GM21786 (cell line): ENCODE data around the gene BSND.

Experiments
- ATAC-seq: cut with Tn5 transposase; IDR thresholded peaks from one replicate; pipeline ENCODE4 v1.9.1; 2021; ENCODE audit not compliant: unreplicated experiment

Gene BSND

DNA sequence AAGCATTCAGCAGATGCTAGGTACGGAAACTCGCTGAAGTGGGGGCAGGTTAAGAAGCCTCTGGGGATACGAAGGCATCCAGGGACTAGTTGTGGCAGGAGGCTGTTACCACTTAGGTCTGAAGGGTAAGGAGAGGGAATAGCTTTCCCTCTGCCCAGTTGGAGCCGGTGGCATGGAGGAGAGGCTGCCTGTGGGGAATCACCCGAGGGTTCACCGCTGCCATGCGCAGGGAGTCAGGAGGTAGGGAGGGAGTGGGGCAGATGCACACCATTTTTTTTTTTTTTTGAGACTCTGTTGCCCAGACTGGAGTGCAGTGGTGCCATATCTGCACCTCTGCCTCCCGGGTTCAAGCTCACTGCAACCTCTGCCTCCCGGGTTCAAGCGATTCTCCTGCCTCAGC is 46.7 kb downstream of the BSND start:
- ATAC-seq: no peak

DNA sequence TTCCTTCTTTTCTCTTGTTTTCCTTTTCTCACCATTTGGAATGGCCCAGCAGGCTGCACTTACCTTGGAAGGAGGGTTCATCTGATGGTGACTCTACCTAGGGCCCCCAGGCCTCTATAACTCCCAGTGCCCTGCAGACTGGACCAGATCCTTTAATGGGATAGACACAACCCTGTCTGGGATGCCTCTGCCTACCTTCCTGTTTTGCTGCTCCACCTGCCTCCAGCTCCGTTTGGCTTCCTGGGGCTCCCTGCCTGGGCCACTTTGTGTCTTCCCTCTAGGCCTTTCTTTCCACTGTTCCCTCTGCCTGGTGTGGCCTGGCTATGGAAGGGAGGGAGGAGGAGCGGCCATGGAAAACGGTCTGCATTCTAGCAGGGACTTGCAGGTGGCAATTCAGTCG is 48.1 kb downstream of the BSND start:
- ATAC-seq: no peak

DNA sequence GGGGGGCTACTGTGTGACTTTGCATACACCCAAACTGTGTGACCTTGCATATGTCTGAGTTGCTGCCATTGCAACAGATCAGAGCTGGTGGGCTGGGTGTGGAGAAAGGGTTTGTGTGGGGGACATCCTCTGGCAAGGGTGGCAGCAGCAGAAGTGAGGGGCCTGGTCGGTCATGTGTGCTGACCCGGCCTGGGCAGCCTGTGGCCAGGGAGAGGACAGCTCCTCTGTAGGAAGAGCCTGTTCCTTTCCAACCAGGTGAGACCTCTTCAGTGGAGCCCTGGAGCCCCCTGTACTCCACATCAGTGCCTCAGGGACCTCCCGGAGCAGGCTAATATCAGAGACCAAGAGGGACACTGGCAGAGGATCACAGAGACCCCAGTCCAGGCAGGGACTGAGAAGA is 48.9 kb downstream of the BSND start:
- ATAC-seq: no peak

DNA sequence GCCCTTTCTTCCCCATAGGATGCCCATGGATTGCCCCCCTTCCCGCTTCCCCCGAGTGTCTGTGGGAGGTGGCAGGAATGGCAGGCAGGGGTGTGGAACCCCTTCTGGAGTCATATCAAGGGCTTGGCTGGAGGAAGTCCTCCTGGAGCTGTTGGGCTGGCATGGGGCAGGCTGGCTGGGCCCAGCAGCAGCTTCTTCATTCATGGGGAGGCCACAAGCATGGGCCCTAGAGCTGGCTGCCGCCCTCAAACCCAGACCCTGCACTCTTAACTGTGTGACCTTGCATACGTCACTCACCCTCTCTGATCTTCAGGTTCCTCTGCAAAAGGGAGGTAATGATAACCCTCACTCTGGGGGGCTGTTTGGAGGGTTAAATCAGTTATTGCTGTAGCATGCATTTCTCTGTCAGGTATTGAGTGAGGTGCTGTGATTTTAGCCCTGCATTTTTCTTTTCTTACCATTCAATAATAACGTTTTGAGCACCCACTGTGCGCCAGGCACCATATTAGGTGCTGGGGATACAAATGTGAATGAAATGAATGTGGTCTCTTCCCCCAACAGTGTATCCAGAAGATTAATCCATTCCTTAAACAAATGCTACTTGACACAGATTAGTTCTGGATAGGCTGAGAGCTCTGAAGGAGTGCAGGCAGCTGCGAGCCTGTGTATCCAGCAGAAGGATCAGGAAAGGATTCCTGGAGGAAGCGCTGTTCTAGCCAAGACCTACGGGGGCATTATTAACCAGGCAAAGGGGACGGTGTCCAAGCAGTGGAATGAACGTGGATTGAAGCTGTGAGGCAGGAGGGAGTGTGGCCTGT is 49.9 kb downstream of the BSND start:
- ATAC-seq: no peak

DNA sequence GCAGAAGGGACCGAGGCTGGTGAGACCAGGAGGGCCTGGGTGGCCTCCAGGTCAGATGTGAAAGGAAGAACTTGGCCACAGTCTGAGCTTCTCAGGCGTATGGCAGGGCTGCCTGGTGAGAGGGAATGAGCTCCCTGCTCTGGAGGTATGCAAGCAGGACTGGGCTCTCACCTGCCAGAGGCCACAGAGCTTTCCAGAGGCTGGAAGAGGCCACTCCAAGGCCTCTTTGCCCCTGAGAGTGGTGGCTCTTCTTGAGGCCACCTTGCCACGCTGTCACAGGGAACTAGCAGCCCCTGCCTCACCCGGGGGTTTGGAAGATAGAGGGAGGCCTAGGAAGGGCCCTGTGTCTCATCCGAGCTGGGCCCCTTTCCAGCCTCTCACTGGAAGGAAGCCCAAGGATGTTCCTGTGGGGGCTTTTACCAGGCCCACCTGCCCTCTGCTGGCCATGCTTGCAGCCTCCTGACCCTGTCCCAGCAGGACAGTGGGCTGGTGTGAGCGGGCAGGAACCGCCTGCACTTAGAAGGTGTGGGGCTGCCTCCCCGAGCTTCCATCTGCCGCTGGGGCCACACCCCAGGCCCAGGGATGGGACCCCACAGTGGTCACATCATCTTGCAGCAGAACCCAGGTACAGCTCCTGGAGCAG is 50.7 kb downstream of the BSND start:
- no peak for ATAC-seq

DNA sequence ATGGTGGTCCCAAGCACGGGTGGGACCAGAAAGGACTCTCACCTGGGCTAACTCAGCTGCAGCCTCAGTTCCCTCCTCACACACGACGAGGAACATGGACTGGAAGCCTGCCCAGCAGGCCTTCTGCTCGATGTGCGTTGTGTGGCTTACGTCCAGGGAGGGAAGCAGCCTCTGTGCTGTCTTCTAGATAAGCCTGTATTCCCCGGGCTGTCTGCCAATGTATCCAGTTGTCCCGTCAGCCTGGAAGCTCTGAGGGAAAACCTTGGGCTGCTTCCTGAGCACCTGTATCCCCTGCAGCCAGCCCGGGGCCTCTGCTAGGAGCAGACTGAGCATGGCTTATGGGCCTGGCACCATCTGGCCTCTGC is 51.2 kb downstream of the BSND start:
- ATAC-seq: no peak

DNA sequence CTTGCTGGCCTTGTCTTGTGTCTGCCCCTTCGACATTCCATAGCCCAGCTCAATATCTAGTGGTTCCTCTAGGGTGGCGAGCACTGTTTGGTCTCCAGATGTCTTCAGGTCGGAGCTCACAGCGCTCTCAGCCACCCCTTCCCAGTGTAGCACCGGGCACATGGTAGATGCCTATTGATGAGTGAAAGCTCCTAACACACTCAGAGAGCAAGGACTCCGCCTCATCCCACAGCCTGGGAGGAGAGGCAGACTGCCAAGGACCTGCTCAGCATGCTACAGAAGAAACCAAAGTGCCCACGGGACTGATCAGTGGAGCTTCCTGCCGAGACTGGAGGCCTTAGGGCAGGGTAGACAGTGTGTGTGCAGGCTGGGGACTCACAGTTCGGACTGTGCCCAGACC is 51.5 kb downstream of the BSND start:
- ATAC-seq: no peak

DNA sequence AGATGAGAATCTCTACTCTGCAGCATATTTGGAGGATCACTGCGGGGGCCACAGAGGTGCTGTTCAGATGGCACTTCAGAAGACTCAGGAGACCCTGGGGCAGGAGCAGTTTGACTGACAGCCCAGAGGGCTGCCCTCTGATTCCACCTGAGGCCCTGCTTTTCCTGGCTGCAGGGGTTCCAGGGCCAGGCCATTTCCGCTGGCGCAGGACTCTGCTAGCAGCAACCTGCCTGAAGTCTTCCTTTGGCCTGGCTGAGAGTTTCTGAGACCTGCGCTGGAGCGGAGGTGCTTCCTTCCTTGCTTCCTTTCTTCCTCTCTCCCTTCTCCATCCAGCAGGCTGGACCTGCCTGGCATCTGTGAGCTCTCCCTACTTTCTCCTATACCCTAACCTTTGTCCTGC is 52.4 kb downstream of the BSND start:
- ATAC-seq: no peak

DNA sequence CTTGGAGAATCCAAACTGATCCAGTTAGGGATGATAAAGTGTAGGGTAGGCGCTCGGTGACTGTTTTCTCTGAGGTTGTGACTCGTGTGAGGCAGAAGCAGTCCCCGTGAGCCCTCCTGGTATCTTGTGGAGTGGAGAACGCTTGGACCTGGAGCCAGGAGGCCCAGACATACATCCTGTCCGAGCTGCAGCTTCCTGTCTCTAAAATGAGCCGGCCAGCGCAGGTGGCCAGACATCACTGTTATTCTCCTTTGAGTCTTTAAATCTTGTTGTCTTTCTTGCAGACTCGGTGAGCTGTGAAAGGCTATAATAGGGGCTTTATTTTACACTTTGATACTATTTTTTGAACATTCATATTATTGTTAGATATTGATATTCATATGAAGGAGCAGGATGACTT is 52.9 kb downstream of the BSND start:
- ATAC-seq: no peak

DNA sequence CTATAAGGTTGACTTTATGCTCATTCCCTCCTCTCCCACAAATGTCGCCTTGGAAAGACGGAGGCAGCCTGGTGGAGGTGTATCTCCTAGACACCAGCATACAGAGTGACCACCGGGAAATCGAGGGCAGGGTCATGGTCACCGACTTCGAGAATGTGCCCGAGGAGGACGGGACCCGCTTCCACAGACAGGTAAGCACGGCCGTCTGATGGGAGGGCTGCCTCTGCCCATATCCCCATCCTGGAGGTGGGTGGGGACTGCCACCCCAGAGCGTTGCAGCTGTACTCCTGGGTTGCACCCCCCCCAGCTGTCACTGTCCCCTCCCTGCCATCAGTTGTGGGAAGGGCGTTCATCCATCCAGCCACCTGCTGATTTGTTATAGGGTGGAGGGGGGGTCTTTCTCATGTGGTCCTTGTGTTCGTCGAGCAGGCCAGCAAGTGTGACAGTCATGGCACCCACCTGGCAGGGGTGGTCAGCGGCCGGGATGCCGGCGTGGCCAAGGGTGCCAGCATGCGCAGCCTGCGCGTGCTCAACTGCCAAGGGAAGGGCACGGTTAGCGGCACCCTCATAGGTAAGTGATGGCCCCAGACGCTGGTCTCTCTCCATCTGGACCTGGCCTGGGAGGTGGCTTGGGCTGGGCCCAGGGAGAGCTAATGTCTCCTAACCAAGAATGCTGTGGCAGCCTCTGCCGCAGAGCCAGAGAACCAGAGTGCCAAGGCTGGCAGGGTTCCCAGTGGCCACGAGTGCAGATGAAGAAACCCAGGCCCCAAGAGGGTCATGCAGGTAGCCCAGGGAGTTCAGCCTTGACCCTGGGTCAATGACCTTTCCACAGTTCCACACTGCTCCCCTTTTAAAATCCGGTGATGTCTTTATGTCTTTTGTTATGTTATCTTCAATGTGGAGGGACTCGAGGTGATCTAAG is 53.7 kb downstream of the BSND start:
- no peak for ATAC-seq

DNA sequence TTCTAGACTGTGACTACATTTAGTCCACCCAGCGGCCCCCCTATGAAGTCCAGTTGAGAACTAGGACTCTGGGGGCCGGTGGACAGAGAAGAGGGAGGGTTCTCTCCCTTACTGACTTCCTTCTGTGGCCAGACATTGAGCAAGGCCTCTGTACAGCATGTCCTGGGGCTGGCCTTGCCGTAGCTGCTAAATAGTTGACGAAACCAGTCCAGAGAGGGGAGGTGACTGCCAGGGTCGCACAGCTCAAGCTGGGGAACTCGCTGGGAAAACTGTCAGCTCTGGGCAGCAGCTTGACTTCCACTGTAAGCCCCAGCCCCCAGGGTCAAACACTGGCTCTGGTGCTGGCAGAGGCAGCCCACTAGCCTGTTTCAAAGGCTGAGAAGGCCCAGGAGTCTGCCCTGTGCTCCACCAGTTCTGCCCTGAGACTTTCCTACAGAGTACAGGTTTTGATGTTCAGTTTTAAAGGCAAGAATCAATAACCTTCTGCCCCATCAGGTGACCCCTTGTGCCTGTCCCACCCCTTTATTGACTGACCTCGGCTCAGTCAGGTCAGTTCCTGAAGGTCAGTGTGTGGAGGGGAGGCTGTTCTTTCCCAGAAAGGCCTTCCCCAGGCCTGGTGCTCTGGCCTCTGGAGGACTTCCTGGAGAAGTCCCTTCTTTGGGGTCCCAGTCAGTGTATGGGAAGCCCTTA is 54.7 kb downstream of the BSND start:
- no peak for ATAC-seq

DNA sequence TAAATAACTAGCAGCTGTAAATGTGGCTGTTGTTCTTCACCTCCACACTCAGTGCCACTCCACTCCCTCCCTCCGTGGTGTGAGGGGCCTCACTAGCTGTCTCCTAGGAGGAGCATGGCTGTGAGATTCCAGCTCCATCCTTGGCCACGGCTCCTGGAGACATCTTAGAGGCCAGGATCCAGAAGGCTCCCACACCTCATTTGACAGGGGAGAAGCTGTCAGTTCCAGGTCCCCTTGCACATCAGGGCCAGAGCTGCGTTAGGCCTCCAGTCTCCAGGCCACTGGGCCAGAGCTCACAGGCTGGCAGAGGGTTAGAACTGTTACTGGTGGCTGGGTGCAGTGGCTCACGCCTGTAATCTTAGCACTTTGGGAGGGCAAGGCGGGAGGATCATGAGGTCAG is 55.7 kb downstream of the BSND start:
- ATAC-seq: no peak

DNA sequence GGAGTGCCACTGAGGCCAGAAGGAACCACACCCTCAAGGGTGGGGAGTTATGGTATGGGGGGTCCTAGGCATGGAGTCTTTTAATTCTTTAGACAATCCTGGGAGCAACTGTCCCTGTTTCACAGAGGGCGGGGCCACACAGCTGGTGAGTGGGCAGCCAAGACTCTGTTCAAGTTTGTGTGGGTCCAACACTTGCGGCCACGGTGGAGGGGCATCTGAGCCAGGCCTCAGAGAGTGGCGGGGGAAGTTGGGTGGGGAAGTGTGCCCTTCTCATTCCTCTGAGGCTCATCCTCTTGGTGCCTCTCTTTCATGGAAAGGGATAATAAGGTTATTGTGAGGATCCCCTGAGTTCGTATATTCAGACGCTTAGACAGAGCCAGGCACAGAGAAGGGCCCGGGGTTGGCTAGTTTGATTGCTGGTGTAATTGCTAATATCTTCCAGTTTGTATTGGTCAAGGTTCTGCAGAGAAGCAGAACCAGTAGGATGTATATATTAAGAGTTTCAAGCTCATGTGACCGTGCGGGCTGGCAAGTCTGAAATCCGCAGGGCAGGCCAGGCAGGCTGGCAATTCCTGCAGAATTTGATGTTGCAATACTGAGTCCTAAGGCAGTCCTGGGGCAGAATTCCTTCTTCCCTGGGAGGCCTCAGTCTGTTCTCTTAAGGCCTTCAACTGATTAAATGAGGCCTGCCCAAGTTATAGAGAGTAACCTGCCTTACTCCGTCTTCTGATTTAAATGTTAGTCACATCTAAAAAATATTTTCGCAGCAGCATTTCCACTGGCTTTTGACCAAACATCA is 56.5 kb downstream of the BSND start:
- no peak for ATAC-seq

DNA sequence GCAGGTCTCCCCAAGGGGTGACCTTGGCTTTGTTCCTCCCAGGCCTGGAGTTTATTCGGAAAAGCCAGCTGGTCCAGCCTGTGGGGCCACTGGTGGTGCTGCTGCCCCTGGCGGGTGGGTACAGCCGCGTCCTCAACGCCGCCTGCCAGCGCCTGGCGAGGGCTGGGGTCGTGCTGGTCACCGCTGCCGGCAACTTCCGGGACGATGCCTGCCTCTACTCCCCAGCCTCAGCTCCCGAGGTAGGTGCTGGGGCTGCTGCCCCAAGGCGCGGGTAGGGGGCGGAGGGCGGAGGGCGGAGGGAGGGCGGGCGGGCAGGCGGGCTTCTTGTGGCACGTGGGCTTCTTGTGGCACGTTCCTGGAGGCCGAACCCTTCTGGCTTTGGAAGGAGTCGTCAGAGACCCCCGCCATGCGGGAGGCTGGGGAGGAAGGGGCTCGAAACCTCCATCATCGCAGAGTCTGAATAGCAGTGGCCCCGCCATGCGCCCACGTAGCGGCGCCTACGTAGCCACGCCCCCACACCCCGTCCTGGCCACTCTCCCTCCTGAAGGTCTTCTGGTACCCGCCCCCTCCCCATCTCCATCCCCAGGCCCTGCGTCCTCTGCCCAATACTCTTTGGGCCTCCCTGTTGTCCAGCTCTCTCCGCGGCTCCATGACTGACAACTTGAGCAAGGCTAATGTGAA is 57.4 kb downstream of the BSND start:
- no peak for ATAC-seq

DNA sequence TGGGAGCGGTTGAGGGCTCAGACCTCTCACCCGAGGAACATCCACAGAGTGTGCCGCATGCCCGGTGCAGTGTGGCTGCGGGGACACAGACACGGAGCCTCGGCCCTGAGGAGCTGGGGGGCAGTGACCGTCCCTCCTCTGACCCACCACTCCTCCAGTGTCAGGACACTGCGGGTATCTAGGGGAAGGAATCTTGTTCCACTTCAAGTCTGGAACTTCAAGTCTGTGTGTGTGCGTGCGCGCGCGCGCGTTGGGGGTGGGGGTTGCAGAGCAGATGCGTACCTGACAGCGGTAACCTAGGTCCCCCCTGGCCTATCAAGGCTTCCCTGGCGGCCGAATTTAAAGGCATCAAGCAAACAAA is 57.9 kb downstream of the BSND start:
- ATAC-seq: no peak

DNA sequence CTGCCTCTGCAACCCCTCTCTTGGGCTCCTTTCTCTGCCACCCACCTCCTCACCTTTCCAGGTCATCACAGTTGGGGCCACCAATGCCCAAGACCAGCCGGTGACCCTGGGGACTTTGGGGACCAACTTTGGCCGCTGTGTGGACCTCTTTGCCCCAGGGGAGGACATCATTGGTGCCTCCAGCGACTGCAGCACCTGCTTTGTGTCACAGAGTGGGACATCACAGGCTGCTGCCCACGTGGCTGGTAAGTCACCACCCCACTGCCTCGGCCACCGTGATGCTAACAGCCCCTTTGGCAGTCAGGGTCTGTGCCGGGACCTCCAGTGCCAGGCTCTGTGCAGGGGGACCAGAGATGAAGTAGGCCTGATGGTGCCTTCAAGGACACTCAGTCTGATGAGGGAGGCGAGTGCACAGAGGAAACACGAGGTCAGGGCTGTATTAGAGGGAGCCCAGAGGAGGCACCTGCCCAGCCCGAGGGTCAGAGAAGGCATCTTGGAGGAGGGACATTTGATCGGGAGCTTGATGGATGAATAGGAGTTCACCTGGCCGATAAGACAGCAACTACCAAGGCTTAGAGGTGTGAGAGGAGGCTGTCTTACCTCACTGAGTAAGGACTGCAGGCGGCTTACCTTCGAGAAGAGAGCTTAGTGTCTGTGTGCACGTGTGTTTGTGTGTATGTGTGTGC is 58.7 kb downstream of the BSND start:
- ATAC-seq: no peak

DNA sequence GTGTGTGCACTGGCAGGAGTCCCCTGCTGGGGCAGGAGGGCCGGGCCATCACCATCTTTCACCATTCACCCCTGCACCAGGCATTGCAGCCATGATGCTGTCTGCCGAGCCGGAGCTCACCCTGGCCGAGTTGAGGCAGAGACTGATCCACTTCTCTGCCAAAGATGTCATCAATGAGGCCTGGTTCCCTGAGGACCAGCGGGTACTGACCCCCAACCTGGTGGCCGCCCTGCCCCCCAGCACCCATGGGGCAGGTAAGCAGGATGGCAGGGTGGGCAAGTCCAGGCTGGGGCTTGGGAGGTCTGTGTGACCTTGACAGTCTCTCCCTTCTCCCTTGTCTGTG is 59.2 kb downstream of the BSND start:
- no peak for ATAC-seq

DNA sequence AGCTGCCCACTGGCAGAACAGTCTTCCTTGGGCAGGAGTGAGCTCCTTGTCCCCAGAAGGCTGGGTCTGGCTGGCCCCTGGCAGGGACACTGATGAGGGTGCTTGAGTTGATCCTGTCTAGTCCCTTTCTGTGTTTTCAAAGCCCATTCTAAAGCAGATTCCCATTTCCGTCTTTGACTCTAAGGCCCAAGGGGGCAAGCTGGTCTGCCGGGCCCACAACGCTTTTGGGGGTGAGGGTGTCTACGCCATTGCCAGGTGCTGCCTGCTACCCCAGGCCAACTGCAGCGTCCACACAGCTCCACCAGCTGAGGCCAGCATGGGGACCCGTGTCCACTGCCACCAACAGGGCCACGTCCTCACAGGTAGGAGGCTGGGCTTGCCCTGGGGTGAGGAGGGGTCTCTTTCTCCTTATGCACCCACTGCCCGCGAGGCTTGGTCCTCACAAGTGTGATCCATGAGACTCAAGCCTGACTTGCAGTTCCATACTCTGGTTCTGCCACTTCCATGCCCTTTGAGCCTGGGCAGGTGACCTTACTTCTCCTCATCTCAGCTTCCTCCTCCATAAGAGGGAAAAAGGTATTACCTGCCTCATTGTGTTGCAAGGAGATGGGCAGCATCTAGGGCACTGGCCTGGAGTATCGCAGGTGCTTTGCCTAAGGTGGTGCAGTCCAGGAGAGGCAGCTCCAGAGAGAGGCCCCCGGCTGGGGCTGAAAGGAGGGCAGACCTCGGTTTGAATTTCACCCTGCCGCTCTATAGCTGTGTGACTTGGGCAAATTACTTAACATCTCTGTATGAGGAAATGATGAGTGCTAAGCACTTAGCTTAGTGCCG is 60.8 kb downstream of the BSND start:
- no peak for ATAC-seq
